Hematopoietic multipotent progenitor cell treated with erythropoietin and hydrocortisone succinate and interleukin-3 and kit ligand, for 15 days (in vitro differentiated cells): Measurements from ENCODE around the gene FYB1.

Source experiments
- DNase-seq: peaks from one replicate; pipeline ENCODE4 v3.0.0-alpha.2; 2015; ENCODE audit warnings: low spot score

FYB1 gene

DNA sequence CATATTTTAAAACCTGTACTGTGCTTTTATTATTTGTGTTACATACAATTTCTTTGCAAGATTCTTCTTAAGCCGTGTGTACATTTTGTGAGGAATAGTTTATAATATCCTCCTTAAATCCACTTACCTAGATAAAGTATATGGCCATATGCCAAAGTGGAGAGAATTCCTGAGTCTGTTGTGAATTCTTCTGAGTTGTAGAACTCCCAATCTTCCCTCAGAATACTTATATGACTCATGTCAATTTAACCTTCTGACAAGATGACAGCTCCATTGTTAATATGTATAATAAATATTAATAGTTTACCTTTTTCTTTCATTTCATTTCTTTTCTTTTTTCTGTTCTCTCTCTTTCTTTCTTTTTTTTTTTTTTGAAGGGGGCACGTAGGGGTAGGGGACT, 139.2 kb downstream of the FYB1 start:
- DNase-seq = no peak

DNA sequence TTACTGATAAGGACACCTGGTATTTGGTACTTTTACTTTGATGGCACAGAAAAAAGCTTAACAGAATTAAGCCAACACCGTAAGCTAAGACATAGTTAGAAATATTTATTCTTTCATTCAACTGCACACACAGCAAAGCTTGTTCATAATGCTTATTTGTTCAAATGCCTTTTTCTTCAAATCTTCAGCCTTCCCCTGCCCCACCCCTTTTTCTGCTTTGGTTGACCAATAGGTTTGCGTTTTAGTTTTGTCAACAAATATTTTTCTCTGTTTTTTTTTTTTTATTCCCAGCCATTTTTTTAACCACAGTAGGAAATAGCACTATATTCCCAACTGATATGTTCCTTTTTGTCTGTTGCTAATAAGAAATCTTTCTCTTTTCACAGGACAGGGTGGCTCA, 140.2 kb downstream of the FYB1 start:
- DNase-seq = no peak

DNA sequence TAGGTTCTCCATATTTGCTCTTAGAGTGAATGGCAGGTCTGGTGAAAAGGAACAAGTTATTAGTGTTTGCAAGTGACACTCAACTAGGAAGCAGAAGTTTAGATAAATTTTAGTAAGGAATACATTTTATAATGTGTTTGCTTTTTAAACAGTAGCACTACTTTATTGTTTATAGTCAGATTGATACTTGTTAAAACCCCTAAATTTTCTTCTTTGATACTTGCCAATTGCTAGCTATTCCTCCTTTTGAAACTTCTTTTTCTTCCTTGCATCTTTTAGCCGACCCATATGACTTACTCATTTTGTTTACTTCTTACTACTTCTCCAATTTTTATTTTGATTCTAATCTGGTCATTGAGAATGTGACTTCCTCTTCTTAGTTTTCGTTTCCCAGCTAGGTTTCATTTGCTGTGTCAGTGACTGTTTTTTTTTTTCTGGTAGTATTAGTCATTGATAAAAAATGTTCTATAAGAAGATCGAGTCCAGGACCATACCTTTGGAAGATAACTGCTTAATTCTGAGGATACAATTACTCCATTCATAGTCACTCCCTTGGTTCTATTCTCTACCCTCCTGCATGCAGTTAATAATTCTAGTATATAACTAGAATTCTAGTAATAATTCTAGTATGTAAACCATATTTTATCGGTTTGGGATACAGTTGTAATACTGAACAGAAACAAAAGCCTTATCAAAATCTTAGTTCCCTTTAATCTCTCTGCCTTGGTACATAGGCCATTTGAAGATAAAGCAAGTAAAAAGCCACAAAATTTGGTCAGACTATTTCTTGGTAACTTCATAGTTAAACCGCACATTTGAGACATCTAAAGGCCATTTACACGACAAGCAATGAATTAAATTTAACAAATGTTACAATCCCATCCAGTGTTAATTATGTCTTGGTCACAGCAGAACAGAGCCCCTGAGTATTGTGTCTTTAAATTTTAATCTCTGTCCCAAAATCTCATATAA, 142.3 kb downstream of the FYB1 start:
- DNase-seq = peak; percentile 28

DNA sequence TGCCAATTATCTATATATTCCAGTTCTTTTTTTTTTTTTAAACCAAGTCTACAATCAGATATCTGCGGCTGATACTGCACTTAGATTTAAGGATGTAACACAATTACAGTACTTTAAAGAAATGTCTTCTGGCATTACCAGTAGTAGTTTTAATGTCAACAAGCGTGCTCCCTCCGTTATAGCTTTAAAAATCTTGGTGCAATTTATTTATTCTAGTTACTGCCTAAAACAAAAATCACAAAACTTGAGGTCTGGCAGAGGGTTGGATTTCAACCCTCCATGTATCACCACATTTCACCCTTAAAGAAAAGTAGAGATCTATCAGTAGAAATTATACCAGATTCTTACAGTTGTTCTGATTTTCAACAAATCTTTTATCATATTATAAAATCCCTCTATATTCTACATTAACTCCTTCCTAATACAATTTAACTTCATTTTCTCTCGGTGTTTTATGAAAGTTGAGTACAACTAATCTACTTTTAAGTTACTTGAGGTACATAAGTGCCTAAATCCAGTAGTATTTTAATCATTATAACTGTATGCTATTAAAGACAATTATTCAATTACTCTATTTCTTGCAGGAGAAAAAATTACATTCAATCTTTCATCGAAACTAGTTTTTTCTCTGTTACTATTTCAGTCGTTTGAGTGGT, 143.1 kb downstream of the FYB1 start:
- no peak for DNase-seq

DNA sequence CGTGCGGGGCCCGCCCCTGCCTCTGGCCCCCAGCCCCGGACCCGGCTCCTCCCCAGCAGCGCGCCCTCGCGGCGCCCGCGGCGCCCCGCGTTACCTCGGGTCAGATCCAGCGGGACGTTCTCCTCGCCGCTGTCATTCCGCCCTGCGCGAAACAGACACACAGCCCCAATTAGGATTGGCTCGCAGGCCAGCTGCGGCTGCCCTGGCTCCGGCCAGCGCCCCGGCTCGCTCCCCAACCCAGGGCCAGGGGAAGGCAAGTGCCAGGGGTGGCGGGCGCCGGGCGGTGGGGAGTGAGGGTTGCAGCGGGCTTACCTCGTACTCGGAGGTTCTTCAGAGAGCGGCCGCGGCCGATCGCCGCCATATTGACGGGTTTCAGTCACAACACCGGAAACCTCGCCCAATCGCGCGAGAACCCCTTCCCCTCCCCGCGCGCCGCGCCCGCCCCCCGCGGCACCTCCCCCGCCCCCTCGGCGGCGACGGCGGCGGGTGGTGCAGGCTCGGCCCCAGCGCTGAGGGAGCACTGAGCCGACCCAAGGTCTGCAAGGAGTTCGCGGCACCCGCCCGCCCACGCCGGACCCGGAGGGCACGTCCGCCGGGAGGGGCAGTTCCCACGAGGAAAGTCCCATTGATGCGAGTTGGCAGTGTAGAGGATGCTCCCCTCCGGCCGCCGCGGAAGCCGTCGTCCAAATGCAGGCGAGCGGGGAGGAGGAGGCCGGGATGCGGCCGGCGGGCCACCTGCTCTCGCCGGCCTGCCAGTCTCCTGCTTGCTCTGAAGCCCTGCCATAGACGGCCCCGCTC, 145.1 kb downstream of the FYB1 start, which contains the start of gene RICTOR:
RICTOR (minus strand) TSS at position 383 of the 798 bp plus-strand sequence; CDS start at position 361, 22 bp downstream.
- DNase-seq = peak; percentile 87

DNA sequence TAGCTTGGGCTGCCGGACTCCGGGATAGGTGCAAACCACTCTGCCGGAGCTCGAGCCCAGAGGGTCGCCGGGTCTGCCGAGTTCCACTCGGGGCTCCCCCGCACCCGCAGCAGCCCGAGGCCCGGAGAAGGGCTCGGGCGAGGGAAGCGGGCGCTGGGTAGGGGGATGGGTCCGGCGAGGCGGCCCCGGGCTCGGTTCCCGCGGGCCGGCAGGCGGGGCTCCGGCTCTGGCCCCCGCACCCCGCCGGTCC, 145.7 kb downstream of the FYB1 start:
- no peak for DNase-seq

DNA sequence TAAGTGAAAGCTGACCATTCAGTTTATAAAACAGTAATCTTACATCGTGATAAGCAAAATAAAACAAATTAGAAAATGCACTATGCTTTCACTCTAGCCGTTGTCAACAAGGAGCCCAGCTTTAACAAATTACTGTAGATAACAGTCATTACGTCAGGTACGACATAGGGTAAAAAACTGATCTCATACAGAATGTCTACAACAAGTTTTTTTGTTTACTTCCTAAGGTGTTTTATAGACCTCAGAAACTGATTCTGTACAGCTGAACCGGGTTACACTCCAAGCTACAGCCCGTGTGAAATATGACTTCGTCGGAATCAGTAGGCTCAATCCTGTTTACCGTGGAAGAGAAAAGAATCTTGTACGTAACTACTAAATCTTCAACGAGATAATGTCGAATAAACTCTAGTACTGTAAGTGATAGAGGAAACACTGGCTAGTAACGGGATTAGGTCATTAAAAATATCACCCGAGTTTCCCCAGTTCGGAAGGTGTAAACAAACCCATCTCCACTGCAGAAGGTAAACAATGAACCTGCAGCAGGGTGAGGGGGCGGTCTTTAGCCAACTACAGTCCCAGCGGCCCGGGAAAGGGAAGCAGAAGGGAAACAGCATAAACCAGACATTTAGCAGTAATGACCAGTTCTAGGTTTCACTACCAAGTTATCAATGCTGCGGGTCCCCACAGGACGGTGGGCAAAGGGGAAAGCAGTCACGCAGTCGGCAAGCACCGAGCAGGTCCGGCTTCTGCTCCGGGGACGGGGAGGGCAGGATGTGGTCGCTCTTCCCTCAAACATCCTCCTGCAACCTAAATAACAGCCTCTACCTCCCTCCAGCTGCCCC, 146.2 kb downstream of the FYB1 start:
- DNase-seq = peak; percentile 57

DNA sequence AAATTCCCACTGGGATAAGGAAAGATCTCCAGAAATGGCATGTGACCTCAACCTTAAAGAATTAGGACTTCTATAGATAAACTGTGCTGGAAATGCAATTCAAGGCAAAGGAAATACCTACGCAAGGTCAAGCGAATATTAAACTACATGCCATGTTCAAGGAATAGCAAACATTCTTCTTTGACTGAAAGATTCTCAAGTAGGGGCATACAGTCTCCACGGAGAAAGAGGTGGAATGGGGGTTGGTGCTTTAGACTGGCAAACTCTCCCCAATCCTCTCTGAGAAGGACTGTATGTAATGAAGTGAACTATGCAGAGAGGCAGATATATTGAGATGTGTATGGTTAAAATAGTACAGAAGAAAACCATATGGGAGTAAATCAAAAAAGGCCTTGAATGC, 151.3 kb downstream of the FYB1 start:
- no peak for DNase-seq

DNA sequence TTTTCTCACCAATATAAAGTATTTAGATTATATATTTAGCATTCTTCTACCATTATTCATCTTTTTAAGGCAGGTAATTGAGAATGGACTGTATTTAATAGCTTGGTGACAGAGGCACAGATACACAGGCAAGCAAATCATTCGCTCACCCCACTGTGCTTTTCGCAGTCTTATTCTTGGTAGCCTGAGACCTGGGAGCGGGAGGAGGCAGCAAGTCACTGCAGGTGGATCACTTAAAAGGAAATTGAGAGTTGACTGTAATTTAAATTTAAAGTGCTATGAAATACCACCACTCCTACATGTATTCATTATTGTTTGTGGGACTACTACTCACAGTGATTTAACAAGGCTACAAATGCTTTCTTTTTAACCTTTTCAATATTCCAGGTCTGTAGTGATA, 154.9 kb downstream of the FYB1 start:
- DNase-seq = no peak

DNA sequence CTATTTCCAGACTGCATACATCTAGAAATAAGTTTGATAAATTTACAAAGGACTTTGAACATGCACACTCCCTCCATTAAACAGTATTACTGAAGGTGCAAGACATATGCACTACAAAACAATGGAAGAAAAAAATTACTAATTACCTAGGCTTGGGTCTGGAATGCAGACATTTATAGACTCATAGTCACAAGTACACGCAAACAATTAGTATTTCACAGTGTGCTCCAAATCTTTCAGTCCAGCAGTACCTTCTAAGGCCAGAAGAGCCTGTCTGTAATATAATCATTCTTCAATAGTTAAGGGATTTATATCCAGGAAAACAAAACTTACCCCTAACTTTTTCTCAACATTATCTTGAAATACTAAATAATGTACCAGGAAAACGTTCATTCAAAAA, 156.3 kb downstream of the FYB1 start:
- no peak for DNase-seq

DNA sequence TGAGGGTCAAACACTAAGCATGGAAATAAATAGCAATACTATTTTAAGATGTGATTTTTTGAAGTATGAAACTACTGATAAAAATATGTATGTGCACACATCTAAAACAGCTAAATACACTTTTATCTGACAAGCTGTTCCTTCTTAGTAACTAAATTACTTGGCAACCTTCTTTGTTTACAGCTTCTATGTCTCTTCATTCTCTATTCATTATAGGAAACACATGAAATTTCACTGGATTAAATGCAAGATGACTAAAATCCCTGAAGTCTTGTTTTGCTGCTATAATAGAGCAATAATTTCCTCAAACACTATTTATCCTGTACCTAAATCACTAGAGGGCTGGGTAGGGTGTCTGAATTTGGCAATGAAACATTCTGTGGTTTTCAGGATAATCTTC, 156.8 kb downstream of the FYB1 start:
- no peak for DNase-seq

DNA sequence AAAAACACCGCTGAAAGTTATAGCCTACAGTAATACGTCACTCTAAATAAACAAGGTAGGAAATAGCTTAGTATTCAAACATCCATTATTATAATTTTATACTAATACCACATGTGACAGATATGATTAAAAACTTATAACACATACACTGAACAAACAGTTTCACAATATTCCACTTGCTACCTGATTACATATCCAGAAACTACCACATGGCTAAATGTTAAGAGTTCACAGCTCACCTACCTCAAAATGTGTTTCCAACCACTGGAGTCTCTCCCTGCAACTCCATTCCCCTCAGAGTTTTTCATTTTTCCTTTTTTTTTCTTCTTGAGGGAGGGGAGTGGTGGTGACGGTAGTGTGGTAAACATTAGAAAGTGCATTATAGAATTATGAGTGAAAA, 157.3 kb downstream of the FYB1 start:
- no peak for DNase-seq

DNA sequence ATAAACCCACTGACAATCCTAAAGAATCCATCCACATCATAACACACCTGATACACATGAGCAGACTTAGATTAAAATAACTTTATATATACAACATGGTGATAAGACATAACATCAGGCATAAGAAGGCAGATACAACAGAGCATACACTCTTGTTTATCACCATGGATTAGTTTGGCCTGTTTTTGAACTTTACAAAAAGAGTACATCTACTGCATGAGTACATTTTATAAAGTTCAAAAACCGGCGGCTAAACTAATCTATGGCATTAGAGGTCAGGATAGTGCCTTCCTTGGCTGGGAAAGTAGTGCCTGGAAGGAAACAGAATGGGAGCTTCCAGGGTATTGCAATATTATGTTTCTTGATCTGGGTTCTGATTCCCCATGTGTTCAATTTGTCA, 160.3 kb downstream of the FYB1 start:
- DNase-seq = no peak

DNA sequence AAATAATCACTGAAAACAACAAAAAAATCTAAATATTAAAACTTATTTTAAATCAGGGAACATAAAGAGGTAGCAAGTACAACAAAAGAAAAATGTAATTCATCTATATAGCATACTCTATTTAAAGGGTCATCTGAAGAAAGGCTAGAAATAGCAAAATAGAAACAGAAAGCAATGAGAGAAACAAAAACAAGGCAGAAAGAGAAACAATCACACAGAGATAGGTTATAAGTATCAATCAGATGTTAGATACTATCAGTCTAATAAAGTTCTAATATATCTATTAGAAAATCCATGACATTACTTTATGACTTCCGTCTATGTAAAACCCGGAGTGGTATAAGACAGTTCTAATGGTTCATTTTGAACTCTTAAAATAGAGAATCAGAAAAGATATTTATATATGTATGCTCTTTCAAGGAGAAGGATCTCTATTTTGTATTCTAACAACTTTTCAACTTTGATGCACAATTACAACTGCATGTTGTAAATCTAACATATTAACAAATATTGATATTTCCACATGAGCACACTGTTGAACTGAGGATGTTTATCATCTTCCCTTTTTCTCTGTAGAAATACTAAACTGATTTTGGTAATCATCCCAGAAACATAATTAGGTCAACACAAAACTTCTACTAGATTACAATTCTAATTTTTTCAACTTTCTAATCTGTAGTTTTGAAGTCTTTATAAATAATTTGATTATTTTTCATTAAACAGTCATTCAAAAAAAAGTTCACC, 161.0 kb downstream of the FYB1 start:
- DNase-seq = no peak

DNA sequence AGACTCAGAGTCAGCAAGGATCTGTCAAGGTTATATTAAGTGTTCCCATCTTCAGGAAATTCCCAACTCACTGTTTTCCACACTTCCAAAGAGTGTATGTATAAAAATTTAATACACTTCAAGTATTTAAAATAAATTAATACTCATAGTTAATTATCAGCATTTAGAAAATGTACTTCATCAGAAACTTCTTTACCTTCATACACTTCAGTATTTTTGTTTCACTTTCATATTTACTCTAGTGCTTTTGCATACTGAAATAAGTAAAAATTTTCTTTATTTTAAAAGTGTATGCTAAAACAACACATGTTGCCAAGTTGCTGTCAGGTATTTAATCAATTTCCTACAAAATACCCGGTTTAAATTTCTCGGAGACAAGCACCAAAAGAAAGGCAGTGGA, 161.6 kb downstream of the FYB1 start:
- no peak for DNase-seq

DNA sequence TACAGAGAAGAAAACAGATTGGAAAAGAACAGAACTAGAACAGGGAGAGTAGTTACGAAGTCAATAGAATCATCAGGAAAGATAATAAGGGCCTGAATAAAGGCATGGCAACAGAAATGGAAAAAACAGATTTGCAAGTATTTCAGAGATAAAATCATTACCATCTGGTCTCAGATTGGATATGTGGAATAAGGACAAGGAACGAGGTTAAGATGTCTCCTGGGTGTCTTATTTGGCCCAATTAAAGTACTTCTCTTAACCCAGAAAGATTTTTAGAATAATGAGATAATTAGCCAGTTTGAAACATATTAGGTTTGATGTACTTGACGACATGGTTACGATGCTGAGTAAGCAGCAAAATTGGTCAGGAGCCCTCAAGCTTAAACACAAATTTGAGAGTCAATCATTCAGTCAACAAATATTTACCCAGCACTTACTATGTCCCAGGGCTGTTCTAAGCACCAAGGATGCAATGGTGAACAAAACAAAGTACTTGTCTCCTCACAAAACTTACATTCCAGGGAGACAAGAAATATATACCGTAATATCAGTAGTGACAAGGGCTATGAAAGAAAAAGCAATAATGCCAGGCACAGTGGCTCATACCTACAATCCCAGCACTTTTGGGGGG, 163.5 kb downstream of the FYB1 start:
- DNase-seq = no peak
